GM23248 (cell line): ENCODE data around the gene FAM162B. TPM values are rescaled to one million over a fixed set of nuclear protein-coding genes. Genes with fewer than 3 reads are reported as not detected.

ENCODE experiments used
- DNase-seq: peaks from one replicate; pipeline ENCODE4 v3.0.0-alpha.2; 2015
- H2AFZ ChIP-seq: fragments of 200-600 bp; sonication (generic); 2 replicates; pipeline ENCODE4 v1.6.1; 2016; ENCODE audit warnings: antibody characterized with exemption
- H3F3A ChIP-seq: fragments of 200-600 bp; sonication (generic); 2 replicates; pipeline ENCODE4 v1.6.1; 2016; ENCODE audit warnings: mild to moderate bottlenecking, antibody characterized with exemption, mixed run types; ENCODE audit not compliant: insufficient read depth
- H3K27ac ChIP-seq: fragments of 200-600 bp; sonication (generic); 2 replicates; pipeline ENCODE4 v1.5.1; 2016; ENCODE audit warnings: mild to moderate bottlenecking
- H3K27me3 ChIP-seq: fragments of 200-600 bp; sonication (generic); replicated peaks from 2 replicates; pipeline ENCODE4 v1.6.1; 2016; ENCODE audit warnings: mild to moderate bottlenecking; ENCODE audit not compliant: insufficient read depth
- H3K36me3 ChIP-seq: fragments of 200-600 bp; sonication (generic); 2 replicates; pipeline ENCODE4 v1.6.1; 2016; ENCODE audit warnings: low read depth, mild to moderate bottlenecking
- H3K4me1 ChIP-seq: fragments of 200-600 bp; sonication (generic); 2 replicates; pipeline ENCODE4 v1.6.1; 2016; ENCODE audit warnings: mild to moderate bottlenecking; ENCODE audit not compliant: insufficient read depth
- H3K4me2 ChIP-seq: fragments of 200-600 bp; sonication (generic); one replicate; pipeline ENCODE4 v1.6.1; 2016; ENCODE audit warnings: mild to moderate bottlenecking; ENCODE audit not compliant: unreplicated experiment
- H3K4me3 ChIP-seq: fragments of 200-600 bp; sonication (generic); 2 replicates; pipeline ENCODE4 v1.5.1; 2016; ENCODE audit warnings: mild to moderate bottlenecking
- H3K79me2 ChIP-seq: fragments of 200-600 bp; sonication (generic); 2 replicates; pipeline ENCODE4 v1.6.1; 2016; ENCODE audit warnings: mild to moderate bottlenecking; ENCODE audit not compliant: insufficient read depth
- H3K9ac ChIP-seq: fragments of 200-600 bp; sonication (generic); 2 replicates; pipeline ENCODE4 v1.6.1; 2016; ENCODE audit warnings: mild to moderate bottlenecking
- H3K9me2 ChIP-seq: fragments of 200-600 bp; sonication (generic); 2 replicates; pipeline ENCODE4 v1.6.1; 2016; ENCODE audit warnings: mixed run types, mild to moderate bottlenecking, moderate library complexity; ENCODE audit not compliant: insufficient read depth
- H3K9me3 ChIP-seq: fragments of 200-600 bp; sonication (generic); one replicate; pipeline ENCODE4 v1.6.1; 2017; ENCODE audit warnings: low read depth
- H4K20me1 ChIP-seq: fragments of 200-600 bp; sonication (generic); 2 replicates; pipeline ENCODE4 v1.6.0; 2016; ENCODE audit not compliant: insufficient read depth
- EZH2 ChIP-seq: fragments of 200-600 bp; sonication (generic); IDR thresholded peaks from 2 replicates; pipeline ENCODE4 v1.6.1; 2018; ENCODE audit warnings: antibody characterized with exemption, mild to moderate bottlenecking; ENCODE audit not compliant: insufficient read depth, poor library complexity, severe bottlenecking
- EZH2phosphoT487 ChIP-seq: fragments of 200-600 bp; sonication (generic); IDR thresholded peaks from 2 replicates; pipeline ENCODE4 v1.6.1; 2018; ENCODE audit warnings: antibody characterized with exemption, moderate library complexity, mild to moderate bottlenecking, low read depth; ENCODE audit not compliant: insufficient read depth
- WGBS, 2 experiments: methylation state at CpG; one replicate each; pipeline ENCODE4 v1.1.6; 2015 to 2017; ENCODE audit warnings: low lambda C conversion rate in 2 of 2, low coverage in 1 of 2; ENCODE audit errors: missing lambda C conversion rate in 2 of 2; 5-methylcytosine and 5-hydroxymethylcytosine counted together
- in situ Hi-C: fragments of 300-500 bp; cut with MboI; formaldehyde crosslinking; loops from 2 replicates; pipeline ENCODE4 v1.15.0; 2020
- polyA plus RNA-seq: library from polyadenylated mRNA; unstranded; fragments of >200 nt; fragmentation: Nextera tagmentation; extraction: Ambion mirVana; gene quantifications from 2 replicates; pipeline ENCODE4 v1.2.1, GENCODE V29; 2016
- total RNA-seq: library from RNA; depleted of rRNA; stranded (reverse); fragments of >200 nt; shearing (Covaris generic); gene quantifications from 2 replicates; pipeline ENCODE4 v1.2.3, GENCODE V29; 2014

FAM162B gene
- total and polyA plus RNA-seq, 2 experiments from 2014 or later = not detected

GRCh38 chr6:116797585-116797984 is 32.1 kb upstream of the FAM162B start:
- in situ Hi-C loops = no loop called here
- H3K27ac ChIP-seq = no peak overlapping the region
- no peaks in the 10 kb centered on the region for H3K9me2 ChIP-seq
- no peaks in the 10 kb centered on the region for H4K20me1 ChIP-seq
- H3K4me3 ChIP-seq = no peak overlapping the region
- no peaks in the 10 kb centered on the region for H3K9me3 ChIP-seq
- H3K36me3 ChIP-seq = no peaks in the 10 kb centered on the region
- H3K27me3 ChIP-seq = no peaks in the 10 kb centered on the region; the same call in 1 of the 2 replicates
- TF ChIP-seq EZH2phosphoT487 (no peak), EZH2 (no peak)
- H2AFZ ChIP-seq = no peak overlapping the region
- no peak for DNase-seq
- WGBS, 2 experiments = 32 to 39% methylated on average over 2 of the region's 2 CpGs
- no peaks in the 10 kb centered on the region for H3F3A ChIP-seq
- H3K4me2 ChIP-seq = no peak overlapping the region
- no peaks in the 10 kb centered on the region for H3K79me2 ChIP-seq
- H3K9ac ChIP-seq = no peak overlapping the region
- no peaks in the 10 kb centered on the region for H3K4me1 ChIP-seq

- H3K36me3 ChIP-seq = no peaks in the 10 kb centered on the region
- H3K9me3 ChIP-seq = no peaks in the 10 kb centered on the region
- H3K4me3 ChIP-seq = no peak overlapping the region
- DNase-seq = no peak
- H3K27ac ChIP-seq = no peak overlapping the region
- no peak overlapping the region for H3K4me2 ChIP-seq
- in situ Hi-C loops = no loop called here
- H2AFZ ChIP-seq = no peak overlapping the region
- no peaks in the 10 kb centered on the region for H3K4me1 ChIP-seq
- no peaks in the 10 kb centered on the region for H3K79me2 ChIP-seq
- no peak overlapping the region for H3K9ac ChIP-seq
- H4K20me1 ChIP-seq = no peaks in the 10 kb centered on the region
- H3K27me3 ChIP-seq = no peaks in the 10 kb centered on the region
- H3K9me2 ChIP-seq = no peaks in the 10 kb centered on the region
- WGBS, 2 experiments = 35 to 40% methylated on average over 3 of the region's 3 CpGs
- no peaks in the 10 kb centered on the region for H3F3A ChIP-seq
- TF ChIP-seq EZH2 (no peak), EZH2phosphoT487 (no peak)
Observed at GRCh38 chr6:116793224-116793623, 27.7 kb upstream of the FAM162B start.

- no peak for TF ChIP-seq EZH2phosphoT487
- TF ChIP-seq EZH2 = no peak
Observed at GRCh38 chr6:116783852-116784251, 18.3 kb upstream of the FAM162B start.

GRCh38 chr6:116779573-116780164 is 14.2 kb upstream of the FAM162B start:
- no peaks in the 10 kb centered on the region for H3F3A ChIP-seq
- H3K79me2 ChIP-seq = no peaks in the 10 kb centered on the region
- peak; percentile 46 for DNase-seq
- WGBS, 2 experiments = 30 to 33% methylated on average over 13 of the region's 13 CpGs
- no peaks in the 10 kb centered on the region for H3K9me2 ChIP-seq
- in situ Hi-C loops = no loop called here
- H3K27ac ChIP-seq = no peak overlapping the region
- H3K36me3 ChIP-seq = no peaks in the 10 kb centered on the region
- no peak overlapping the region for H3K9ac ChIP-seq
- no peaks in the 10 kb centered on the region for H3K9me3 ChIP-seq
- peak overlapping the region; percentile 76 for H3K4me2 ChIP-seq
- 0 out of 2 replicates have a peak overlapping the region, but pooled peaks have one; percentile 21 for H3K4me3 ChIP-seq
- H3K27me3 ChIP-seq = no peaks in the 10 kb centered on the region
- no peaks in the 10 kb centered on the region for H3K4me1 ChIP-seq
- peak overlapping the region; percentile 84 for H2AFZ ChIP-seq
- H4K20me1 ChIP-seq = no peaks in the 10 kb centered on the region
- no peak for TF ChIP-seq EZH2
- no peak for TF ChIP-seq EZH2phosphoT487

More at GRCh38 chr6:116783852-116784251, 18.3 kb upstream of the FAM162B start:
- H3K9me3 ChIP-seq = no peaks in the 10 kb centered on the region
- H3K4me3 ChIP-seq = no peak overlapping the region
- no peaks in the 10 kb centered on the region for H3K27me3 ChIP-seq
- H3F3A ChIP-seq = no peaks in the 10 kb centered on the region
- no peaks in the 10 kb centered on the region for H3K9me2 ChIP-seq
- no peak overlapping the region for H3K4me2 ChIP-seq
- peak; percentile 10 for DNase-seq
- WGBS, 2 experiments = 43 to 48% methylated on average over 5 of the region's 5 CpGs
- no peak overlapping the region for H3K27ac ChIP-seq
- in situ Hi-C loops = no loop called here
- H2AFZ ChIP-seq = no peak overlapping the region
- no peaks in the 10 kb centered on the region for H3K4me1 ChIP-seq
- H4K20me1 ChIP-seq = no peaks in the 10 kb centered on the region
- no peaks in the 10 kb centered on the region for H3K36me3 ChIP-seq
- no peaks in the 10 kb centered on the region for H3K79me2 ChIP-seq
- no peak overlapping the region for H3K9ac ChIP-seq
